Medulla oblongata (tissue), 1 donor: ENCODE results near the gene RNF150.

Experiments
- DNase-seq: peaks from one replicate; pipeline ENCODE4 v3.0.0-alpha.2; 2015; ENCODE audit errors: extremely low spot score

RNF150 gene

GRCh38 chr4:140982613-140983340, 150.5 kb downstream of the RNF150 start:
- no peak for DNase-seq

GRCh38 chr4:140980426-140981200, 152.7 kb downstream of the RNF150 start:
- DNase-seq: no peak

GRCh38 chr4:140976768-140977167, 156.5 kb downstream of the RNF150 start:
- no peak for DNase-seq

- DNase-seq: no peak
Observed at GRCh38 chr4:140971077-140971792, 162.0 kb downstream of the RNF150 start.

- DNase-seq: no peak
Observed at GRCh38 chr4:140969296-140969695, 164.0 kb downstream of the RNF150 start.

- no peak for DNase-seq
Observed at GRCh38 chr4:140968371-140968770, 164.9 kb downstream of the RNF150 start.

- DNase-seq: no peak
Observed at GRCh38 chr4:140963883-140964282, 169.4 kb downstream of the RNF150 start.

GRCh38 chr4:140955641-140956040, 177.6 kb downstream of the RNF150 start:
- DNase-seq: no peak

- no peak for DNase-seq
Observed at GRCh38 chr4:140952717-140953116, 180.6 kb downstream of the RNF150 start.

GRCh38 chr4:140947506-140947905, 185.8 kb downstream of the RNF150 start:
- no peak for DNase-seq

- no peak for DNase-seq
Observed at GRCh38 chr4:140945106-140945505, 188.2 kb downstream of the RNF150 start.

GRCh38 chr4:140944572-140944971, 188.7 kb downstream of the RNF150 start:
- DNase-seq: no peak

GRCh38 chr4:140944199-140944515, 189.1 kb downstream of the RNF150 start:
- DNase-seq: no peak

- no peak for DNase-seq
Observed at GRCh38 chr4:140943486-140944198, 189.6 kb downstream of the RNF150 start.

GRCh38 chr4:140940589-140940988, 192.7 kb downstream of the RNF150 start:
- DNase-seq: no peak

GRCh38 chr4:140937866-140938265, 195.4 kb downstream of the RNF150 start:
- DNase-seq: no peak

GRCh38 chr4:140935254-140935653, 198.0 kb downstream of the RNF150 start:
- peak; percentile 26 for DNase-seq

- DNase-seq: no peak
Observed at GRCh38 chr4:140932501-140933045, 200.7 kb downstream of the RNF150 start.

GRCh38 chr4:140931911-140932310, 201.4 kb downstream of the RNF150 start:
- no peak for DNase-seq

- no peak for DNase-seq
Observed at GRCh38 chr4:140930557-140930956, 202.7 kb downstream of the RNF150 start.

- DNase-seq: no peak
Observed at GRCh38 chr4:140930011-140930410, 203.3 kb downstream of the RNF150 start.

GRCh38 chr4:140928880-140929279, 204.4 kb downstream of the RNF150 start:
- DNase-seq: no peak
